ENCODE results near the gene OR5H2. TPM values are rescaled to one million over a fixed set of nuclear protein-coding genes. Genes with fewer than 3 reads are reported as not detected.

The OR5H2 gene
- total RNA-seq, 1 donor from 2014 or later: not detected

DNA sequence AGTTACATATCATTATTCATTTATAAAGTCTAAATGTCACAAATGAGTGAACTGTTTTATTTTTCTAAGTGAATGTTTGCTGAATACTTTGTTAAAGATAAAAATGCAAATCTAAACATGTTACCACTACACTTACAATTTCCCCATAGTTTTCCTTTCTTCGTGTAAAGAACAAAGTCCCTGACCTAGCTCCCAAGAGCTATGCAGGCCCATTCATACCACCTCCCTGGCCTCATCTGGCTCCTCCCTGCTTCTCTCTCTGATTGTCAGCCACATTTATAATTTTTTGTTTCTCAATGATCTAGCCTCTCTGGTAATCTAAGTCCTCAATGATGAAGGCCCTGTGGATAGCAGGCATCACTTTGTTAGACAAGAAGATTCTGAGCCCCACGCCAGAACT is 40.4 kb downstream of the OR5H2 start:
- Mint-ChIP-seq H3K9me3 (ENCODE audit: low read depth) (no peaks in the 10 kb centered on the region), H3K36me3 (ENCODE audit: low read depth) (no peaks in the 10 kb centered on the region), H3K4me3 (ENCODE audit: unreplicated experiment) (no peak overlapping the region), H3K27me3 (ENCODE audit: low read depth) (peaks cover 14% of the 10 kb centered on the region), H3K4me1 (ENCODE audit: low read depth) (peaks cover 10% of the 10 kb centered on the region), H3K27ac (ENCODE audit: unreplicated experiment) (no peak overlapping the region)
- DNase-seq (ENCODE audit: low spot score): no peak
- TF ChIP-seq, protein P1, sequence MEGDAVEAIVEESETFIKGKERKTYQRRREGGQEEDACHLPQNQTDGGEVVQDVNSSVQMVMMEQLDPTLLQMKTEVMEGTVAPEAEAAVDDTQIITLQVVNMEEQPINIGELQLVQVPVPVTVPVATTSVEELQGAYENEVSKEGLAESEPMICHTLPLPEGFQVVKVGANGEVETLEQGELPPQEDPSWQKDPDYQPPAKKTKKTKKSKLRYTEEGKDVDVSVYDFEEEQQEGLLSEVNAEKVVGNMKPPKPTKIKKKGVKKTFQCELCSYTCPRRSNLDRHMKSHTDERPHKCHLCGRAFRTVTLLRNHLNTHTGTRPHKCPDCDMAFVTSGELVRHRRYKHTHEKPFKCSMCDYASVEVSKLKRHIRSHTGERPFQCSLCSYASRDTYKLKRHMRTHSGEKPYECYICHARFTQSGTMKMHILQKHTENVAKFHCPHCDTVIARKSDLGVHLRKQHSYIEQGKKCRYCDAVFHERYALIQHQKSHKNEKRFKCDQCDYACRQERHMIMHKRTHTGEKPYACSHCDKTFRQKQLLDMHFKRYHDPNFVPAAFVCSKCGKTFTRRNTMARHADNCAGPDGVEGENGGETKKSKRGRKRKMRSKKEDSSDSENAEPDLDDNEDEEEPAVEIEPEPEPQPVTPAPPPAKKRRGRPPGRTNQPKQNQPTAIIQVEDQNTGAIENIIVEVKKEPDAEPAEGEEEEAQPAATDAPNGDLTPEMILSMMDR (IDR thresholded peaks at IDR 0.05): no peak

GRCh38 chr3:98323425-98323824 is 41.1 kb downstream of the OR5H2 start:
- H3K4me1 Mint-ChIP-seq (ENCODE audit: low read depth): peaks cover 10% of the 10 kb centered on the region
- DNase-seq (ENCODE audit: low spot score): no peak
- TF ChIP-seq, protein P1 (IDR thresholded peaks at IDR 0.05): no peak
- no peak overlapping the region for H3K27ac Mint-ChIP-seq (ENCODE audit: unreplicated experiment)
- peaks cover 17% of the 10 kb centered on the region for H3K27me3 Mint-ChIP-seq (ENCODE audit: low read depth)
- H3K9me3 Mint-ChIP-seq (ENCODE audit: low read depth): no peaks in the 10 kb centered on the region
- H3K4me3 Mint-ChIP-seq (ENCODE audit: unreplicated experiment): no peak overlapping the region
- no peaks in the 10 kb centered on the region for H3K36me3 Mint-ChIP-seq (ENCODE audit: low read depth)

GRCh38 chr3:98325055-98325454 is 42.8 kb downstream of the OR5H2 start:
- Mint-ChIP-seq H3K36me3 (ENCODE audit: low read depth) (no peaks in the 10 kb centered on the region), H3K4me1 (ENCODE audit: low read depth) (peaks cover 10% of the 10 kb centered on the region), H3K27me3 (ENCODE audit: low read depth) (peaks cover 22% of the 10 kb centered on the region), H3K27ac (ENCODE audit: unreplicated experiment) (no peak overlapping the region), H3K4me3 (ENCODE audit: unreplicated experiment) (no peak overlapping the region), H3K9me3 (ENCODE audit: low read depth) (no peaks in the 10 kb centered on the region)
- DNase-seq (ENCODE audit: low spot score): no peak
- TF ChIP-seq, protein P1 (IDR thresholded peaks at IDR 0.05): no peak

DNA sequence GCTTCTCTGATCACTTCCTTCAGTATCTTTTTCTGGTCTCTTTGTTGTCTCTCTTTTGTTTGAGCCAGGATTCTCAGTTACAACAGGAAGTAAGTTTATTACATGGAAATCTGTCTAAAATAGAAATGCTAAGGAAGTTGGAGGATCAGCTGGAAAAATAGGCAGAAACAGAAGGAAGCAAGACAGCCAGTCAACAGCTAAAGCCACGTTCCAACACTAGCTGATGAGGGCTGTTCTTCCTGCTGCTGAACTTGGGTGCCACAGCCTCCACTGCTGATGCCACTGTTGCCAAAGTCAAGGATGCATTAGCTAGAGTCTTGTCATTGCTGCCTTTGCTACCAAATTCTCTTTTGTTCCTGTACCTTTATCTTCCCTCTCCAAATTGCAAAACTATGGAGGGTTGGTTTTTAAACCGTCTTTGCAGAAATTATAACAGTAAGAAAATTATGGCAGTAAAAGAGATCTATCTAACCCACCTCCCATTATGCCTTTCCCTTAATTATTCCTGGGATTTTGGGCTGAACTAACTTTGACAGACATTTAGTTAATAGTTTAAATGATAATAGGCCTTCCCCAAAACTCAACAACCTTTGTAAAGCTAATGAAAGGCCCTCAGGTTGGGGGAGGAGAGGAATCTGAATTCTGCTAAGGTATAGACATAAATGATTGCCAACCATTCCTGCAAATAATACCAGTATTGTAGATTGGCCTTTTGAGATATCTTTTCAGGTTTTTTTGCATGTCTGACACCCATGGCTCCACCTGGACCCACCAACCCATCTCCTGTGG is 44.0 kb downstream of the OR5H2 start:
- H3K4me1 Mint-ChIP-seq (ENCODE audit: low read depth): peaks cover 10% of the 10 kb centered on the region
- H3K36me3 Mint-ChIP-seq (ENCODE audit: low read depth): no peaks in the 10 kb centered on the region
- TF ChIP-seq, protein P1 (IDR thresholded peaks at IDR 0.05): no peak
- H3K4me3 Mint-ChIP-seq (ENCODE audit: unreplicated experiment): no peak overlapping the region
- H3K27me3 Mint-ChIP-seq (ENCODE audit: low read depth): peaks cover 32% of the 10 kb centered on the region
- H3K27ac Mint-ChIP-seq (ENCODE audit: unreplicated experiment): no peak overlapping the region
- no peaks in the 10 kb centered on the region for H3K9me3 Mint-ChIP-seq (ENCODE audit: low read depth)
- DNase-seq (ENCODE audit: low spot score): no peak

GRCh38 chr3:98326945-98327344 is 44.6 kb downstream of the OR5H2 start:
- TF ChIP-seq, protein P1 (IDR thresholded peaks at IDR 0.05): no peak
- Mint-ChIP-seq H3K4me3 (ENCODE audit: unreplicated experiment) (no peak overlapping the region), H3K27ac (ENCODE audit: unreplicated experiment) (no peak overlapping the region), H3K27me3 (ENCODE audit: low read depth) (peaks cover 39% of the 10 kb centered on the region), H3K4me1 (ENCODE audit: low read depth) (peaks cover 10% of the 10 kb centered on the region), H3K36me3 (ENCODE audit: low read depth) (no peaks in the 10 kb centered on the region), H3K9me3 (ENCODE audit: low read depth) (no peaks in the 10 kb centered on the region)
- DNase-seq (ENCODE audit: low spot score): no peak
